ENCODE results near the gene HIRA. TPM values are rescaled to one million over a fixed set of nuclear protein-coding genes. Genes with fewer than 3 reads are reported as not detected.
A peak's percentile ranks its signal among the peaks of the same experiment; 100 is the strongest.

HIRA gene, protein sequence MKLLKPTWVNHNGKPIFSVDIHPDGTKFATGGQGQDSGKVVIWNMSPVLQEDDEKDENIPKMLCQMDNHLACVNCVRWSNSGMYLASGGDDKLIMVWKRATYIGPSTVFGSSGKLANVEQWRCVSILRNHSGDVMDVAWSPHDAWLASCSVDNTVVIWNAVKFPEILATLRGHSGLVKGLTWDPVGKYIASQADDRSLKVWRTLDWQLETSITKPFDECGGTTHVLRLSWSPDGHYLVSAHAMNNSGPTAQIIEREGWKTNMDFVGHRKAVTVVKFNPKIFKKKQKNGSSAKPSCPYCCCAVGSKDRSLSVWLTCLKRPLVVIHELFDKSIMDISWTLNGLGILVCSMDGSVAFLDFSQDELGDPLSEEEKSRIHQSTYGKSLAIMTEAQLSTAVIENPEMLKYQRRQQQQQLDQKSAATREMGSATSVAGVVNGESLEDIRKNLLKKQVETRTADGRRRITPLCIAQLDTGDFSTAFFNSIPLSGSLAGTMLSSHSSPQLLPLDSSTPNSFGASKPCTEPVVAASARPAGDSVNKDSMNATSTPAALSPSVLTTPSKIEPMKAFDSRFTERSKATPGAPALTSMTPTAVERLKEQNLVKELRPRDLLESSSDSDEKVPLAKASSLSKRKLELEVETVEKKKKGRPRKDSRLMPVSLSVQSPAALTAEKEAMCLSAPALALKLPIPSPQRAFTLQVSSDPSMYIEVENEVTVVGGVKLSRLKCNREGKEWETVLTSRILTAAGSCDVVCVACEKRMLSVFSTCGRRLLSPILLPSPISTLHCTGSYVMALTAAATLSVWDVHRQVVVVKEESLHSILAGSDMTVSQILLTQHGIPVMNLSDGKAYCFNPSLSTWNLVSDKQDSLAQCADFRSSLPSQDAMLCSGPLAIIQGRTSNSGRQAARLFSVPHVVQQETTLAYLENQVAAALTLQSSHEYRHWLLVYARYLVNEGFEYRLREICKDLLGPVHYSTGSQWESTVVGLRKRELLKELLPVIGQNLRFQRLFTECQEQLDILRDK
- total RNA-seq = 10 to 100 TPM; 10.6 to 12.9 TPM

DNA sequence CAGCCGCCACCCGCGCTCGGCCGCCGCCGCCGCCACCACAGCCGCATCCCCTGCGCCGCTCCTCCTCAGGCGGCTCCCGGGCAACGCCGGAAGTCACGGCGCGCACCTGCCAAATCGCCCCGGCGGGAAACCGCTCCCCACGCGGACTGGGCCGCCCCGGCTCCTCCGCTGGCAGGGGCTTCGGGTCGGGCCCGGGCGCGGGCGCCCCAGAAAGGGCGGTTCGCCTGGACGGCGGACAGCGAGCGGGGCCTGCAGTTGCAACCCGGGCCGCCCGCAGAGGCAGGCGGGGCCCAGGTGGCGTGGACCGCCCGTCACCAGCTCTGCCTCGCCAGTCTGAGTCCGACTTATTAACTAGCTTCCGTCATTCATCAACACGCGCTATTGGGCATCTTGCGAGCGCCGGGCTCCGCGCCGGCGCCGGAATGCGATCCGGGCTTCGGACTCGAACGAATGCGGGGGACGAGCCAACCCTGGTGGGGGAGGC lies at the start of gene HIRA:
HIRA (minus strand) TSS at position 85 of the 484 bp plus-strand sequence. CDS start 257 bp downstream, outside the sequence.
- DNase-seq = peak; percentile 79 to 83 (median 81)
- WGBS, 2 donors = 0% methylated on average over 39 of the region's 66 CpGs; no CpG with 5 or more reads in 1 of the 2 donors
- Histone ChIP-seq H3K4me3 (peak within 1 kb of the TSS; percentile 80 to 94), H3K27me3 (no peaks in the 10 kb centered on the region), H3K36me3 (replicated peaks in 1 of 2; ENCODE audit: insufficient read depth in 1 of 2, low read depth in 2 of 2) (peaks cover 0 to 5% of the 10 kb centered on the region in 2 donors), H3K4me1 (peaks cover 27% of the 10 kb centered on the region), H3K9me3 (no peaks in the 10 kb centered on the region), H3K27ac (peak within 1 kb of the TSS; percentile 76 to 98 (median 92))
- intact Hi-C loops (cut with DNase I) = no loop called here
- ATAC-seq = peak; percentile 79
- TF ChIP-seq, protein P1, sequence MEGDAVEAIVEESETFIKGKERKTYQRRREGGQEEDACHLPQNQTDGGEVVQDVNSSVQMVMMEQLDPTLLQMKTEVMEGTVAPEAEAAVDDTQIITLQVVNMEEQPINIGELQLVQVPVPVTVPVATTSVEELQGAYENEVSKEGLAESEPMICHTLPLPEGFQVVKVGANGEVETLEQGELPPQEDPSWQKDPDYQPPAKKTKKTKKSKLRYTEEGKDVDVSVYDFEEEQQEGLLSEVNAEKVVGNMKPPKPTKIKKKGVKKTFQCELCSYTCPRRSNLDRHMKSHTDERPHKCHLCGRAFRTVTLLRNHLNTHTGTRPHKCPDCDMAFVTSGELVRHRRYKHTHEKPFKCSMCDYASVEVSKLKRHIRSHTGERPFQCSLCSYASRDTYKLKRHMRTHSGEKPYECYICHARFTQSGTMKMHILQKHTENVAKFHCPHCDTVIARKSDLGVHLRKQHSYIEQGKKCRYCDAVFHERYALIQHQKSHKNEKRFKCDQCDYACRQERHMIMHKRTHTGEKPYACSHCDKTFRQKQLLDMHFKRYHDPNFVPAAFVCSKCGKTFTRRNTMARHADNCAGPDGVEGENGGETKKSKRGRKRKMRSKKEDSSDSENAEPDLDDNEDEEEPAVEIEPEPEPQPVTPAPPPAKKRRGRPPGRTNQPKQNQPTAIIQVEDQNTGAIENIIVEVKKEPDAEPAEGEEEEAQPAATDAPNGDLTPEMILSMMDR (IDR thresholded peaks at IDR 0.05) = no peak
- no peak for TF ChIP-seq POLR2A (IDR thresholded peaks at IDR 0.05)

DNA sequence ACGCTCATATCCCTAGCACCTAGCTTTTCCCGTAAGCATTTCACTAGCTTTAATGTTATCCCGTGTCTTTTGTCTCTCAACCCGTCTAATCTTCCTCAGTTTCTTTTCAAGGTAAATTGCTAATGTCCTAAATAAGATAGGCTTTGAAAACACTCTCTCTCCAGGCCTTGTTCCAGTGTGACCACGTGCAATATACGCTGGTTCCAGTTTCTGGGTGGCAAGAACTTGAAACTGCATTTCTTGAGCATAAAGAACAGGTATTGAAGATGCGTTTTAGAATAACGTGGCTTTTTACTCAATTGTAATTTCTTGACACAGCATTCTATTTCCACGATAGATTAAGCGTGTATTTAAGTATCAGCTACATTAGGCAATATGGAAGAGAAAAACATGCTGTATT lies 49.3 kb upstream of the HIRA start:
- H3K4me3 ChIP-seq = no peak overlapping the region
- intact Hi-C loops (cut with DNase I) = no loop called here
- no peak for ATAC-seq

DNA sequence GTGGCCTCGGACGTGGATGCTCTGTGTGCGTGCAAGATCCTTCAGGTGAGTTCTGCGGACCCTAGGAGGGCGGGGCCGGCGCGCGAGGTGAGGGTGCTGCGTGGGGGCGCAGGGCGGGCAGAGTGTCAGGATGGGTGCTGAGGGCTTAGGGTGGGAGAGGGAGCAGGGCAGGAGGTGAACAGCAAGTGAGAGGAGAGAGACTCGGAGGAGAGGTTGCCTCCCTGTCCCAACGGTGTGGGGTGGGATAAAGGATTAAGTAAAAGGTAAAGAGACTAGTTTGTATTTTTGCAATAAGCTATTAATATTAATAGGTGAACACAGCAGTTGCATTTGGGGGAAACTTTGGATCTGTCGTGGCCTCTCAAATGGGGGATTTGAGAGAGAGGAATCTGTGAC lies 48.6 kb upstream of the HIRA start:
- intact Hi-C loops (cut with DNase I) = no loop called here
- H3K27ac ChIP-seq = no peak overlapping the region
- WGBS, 2 donors = 0 to 2% methylated on average over 15 of the region's 15 CpGs
- DNase-seq (no peak), ATAC-seq (no peak)
- H3K9me3 ChIP-seq = no peaks in the 10 kb centered on the region
- TF ChIP-seq, protein P1 (IDR thresholded peaks at IDR 0.05) = no peak
- peak overlapping the region in 1 of 2 donors; percentile 8 for H3K4me3 ChIP-seq
- H3K27me3 ChIP-seq = no peaks in the 10 kb centered on the region
- H3K36me3 ChIP-seq (replicated peaks in 1 of 2; ENCODE audit: insufficient read depth in 1 of 2, low read depth in 2 of 2) = no peaks in the 10 kb centered on the region
- peaks cover 18% of the 10 kb centered on the region for H3K4me1 ChIP-seq

More for the DNA sequence above, 49.3 kb upstream of the HIRA start:
- no peak for DNase-seq
- Histone ChIP-seq H3K9me3 (no peaks in the 10 kb centered on the region), H3K27me3 (no peaks in the 10 kb centered on the region), H3K36me3 (replicated peaks in 1 of 2; ENCODE audit: insufficient read depth in 1 of 2, low read depth in 2 of 2) (no peaks in the 10 kb centered on the region), H3K4me1 (peaks cover 18% of the 10 kb centered on the region), H3K27ac (no peak overlapping the region)
- 44 to 58% methylated on average over 10 of the region's 10 CpGs for WGBS, 2 donors
- no peak for TF ChIP-seq POLR2A (IDR thresholded peaks at IDR 0.05)
- TF ChIP-seq, protein P1 (IDR thresholded peaks at IDR 0.05) = no peak

DNA sequence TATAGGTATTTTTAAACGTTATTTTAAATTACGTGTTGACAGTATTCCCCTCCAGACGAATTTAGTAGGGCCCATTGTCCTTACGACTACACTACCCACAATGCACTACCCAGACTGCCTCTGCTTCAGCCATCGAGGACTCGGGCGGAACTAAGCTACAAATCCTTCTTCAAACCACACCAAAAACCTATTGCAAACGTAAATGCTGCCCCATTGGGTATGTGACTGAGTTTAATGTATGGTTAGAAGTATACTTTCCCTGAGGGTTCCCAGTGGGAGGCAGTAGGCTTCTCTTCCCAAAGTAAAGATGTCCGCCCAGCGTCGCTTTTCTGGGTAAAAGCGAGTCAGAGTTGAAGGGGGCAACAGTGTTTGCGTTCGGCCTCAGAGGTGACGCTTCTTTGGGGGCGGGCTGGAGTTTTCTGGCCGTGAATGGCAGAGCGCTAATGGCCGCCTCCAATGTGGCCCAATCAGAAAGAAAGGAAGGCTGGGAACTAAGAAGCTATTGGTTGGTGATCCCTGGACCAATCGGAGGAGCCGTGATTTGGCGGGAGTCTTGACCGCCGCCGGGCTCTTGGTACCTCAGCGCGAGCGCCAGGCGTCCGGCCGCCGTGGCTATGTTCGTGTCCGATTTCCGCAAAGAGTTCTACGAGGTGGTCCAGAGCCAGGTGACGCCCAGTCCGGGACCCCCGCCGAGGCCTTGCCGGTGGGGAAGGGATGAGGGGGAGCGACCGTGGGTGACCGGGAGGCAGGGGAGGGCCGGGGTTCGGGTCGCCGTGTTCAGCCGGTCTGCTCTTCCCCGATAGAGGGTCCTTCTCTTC lies 48.0 kb upstream of the HIRA start, which contains the start of gene CDC45:
CDC45 (plus strand) TSS at position 566 of the 818 bp plus-strand sequence; CDS start at position 615, 49 bp downstream.
- H3K4me3 ChIP-seq = peak within 1 kb of the TSS; percentile 90 to 92
- no peaks in the 10 kb centered on the region for H3K9me3 ChIP-seq
- DNase-seq = peak; percentile 96 to 98 (median 97)
- H3K27ac ChIP-seq = peak within 1 kb of the TSS; percentile 91 to 99 (median 98)
- no peaks in the 10 kb centered on the region for H3K27me3 ChIP-seq
- peak; percentile 94 for ATAC-seq
- 0% methylated on average over 19 to 50 of the region's 50 CpGs for WGBS, 2 donors
- intact Hi-C loops (cut with DNase I) = no loop called here
- H3K36me3 ChIP-seq (replicated peaks in 1 of 2; ENCODE audit: insufficient read depth in 1 of 2, low read depth in 2 of 2) = peaks cover 0 to 1% of the 10 kb centered on the region in 2 donors
- TF ChIP-seq, protein P1 (IDR thresholded peaks at IDR 0.05) = peak in 1 of 7 experiments; percentile 8
- no peak for TF ChIP-seq POLR2A (IDR thresholded peaks at IDR 0.05)
- H3K4me1 ChIP-seq = peaks cover 18% of the 10 kb centered on the region
